ENCODE data around the gene ENPP4.
"Not testable (repeated sequence)": the region's sequence is repeated elsewhere in the genome, so short reads cannot be mapped to it uniquely, and the experiment has no call there.

The ENPP4 gene

GRCh38 chr6:46137387-46137786 lies 7.6 kb downstream of the ENPP4 start:
- DNase-seq (ENCODE audit: low spot score): no peak
- TF ChIP-seq, protein P1, sequence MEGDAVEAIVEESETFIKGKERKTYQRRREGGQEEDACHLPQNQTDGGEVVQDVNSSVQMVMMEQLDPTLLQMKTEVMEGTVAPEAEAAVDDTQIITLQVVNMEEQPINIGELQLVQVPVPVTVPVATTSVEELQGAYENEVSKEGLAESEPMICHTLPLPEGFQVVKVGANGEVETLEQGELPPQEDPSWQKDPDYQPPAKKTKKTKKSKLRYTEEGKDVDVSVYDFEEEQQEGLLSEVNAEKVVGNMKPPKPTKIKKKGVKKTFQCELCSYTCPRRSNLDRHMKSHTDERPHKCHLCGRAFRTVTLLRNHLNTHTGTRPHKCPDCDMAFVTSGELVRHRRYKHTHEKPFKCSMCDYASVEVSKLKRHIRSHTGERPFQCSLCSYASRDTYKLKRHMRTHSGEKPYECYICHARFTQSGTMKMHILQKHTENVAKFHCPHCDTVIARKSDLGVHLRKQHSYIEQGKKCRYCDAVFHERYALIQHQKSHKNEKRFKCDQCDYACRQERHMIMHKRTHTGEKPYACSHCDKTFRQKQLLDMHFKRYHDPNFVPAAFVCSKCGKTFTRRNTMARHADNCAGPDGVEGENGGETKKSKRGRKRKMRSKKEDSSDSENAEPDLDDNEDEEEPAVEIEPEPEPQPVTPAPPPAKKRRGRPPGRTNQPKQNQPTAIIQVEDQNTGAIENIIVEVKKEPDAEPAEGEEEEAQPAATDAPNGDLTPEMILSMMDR (IDR thresholded peaks at IDR 0.05; ENCODE audit: borderline replicate concordance, control extremely low read depth, extremely low read depth, insufficient read depth, missing control alignments): no peak
- in situ Hi-C loops (cut with MboI; ENCODE audit: low sequenced_read_pairs, unreplicated experiment): no loop called here

DNA sequence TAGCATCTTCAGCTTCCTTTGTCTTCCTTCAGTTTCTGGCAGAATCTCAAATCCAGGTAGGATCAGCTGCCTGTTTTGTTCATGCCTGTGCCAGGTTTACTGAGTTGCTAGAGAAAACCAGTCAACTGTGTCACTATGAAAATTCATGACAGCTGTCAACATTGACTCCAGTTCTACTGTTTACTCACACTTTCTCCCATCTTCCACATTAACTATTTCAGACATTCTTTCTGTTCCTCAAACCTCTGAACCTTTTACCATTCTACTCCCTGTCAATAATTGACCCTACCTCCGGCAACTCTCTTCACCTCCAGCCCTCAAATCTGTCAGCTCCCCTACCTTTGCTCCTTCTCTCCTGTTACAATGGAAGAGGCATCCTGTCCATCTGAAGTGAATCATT lies 8.5 kb downstream of the ENPP4 start:
- no peak for DNase-seq (ENCODE audit: low spot score)
- TF ChIP-seq, protein P1 (IDR thresholded peaks at IDR 0.05; ENCODE audit: borderline replicate concordance, control extremely low read depth, extremely low read depth, insufficient read depth, missing control alignments): no peak
- in situ Hi-C loops (cut with MboI; ENCODE audit: low sequenced_read_pairs, unreplicated experiment): no loop called here

- in situ Hi-C loops (cut with MboI; ENCODE audit: low sequenced_read_pairs, unreplicated experiment): no loop called here
- TF ChIP-seq, protein P1 (IDR thresholded peaks at IDR 0.05; ENCODE audit: borderline replicate concordance, control extremely low read depth, extremely low read depth, insufficient read depth, missing control alignments): no peak
- DNase-seq (ENCODE audit: low spot score): no peak
Observed at GRCh38 chr6:46144270-46144669, 14.5 kb downstream of the ENPP4 start.

GRCh38 chr6:46149066-46149465 lies 19.3 kb downstream of the ENPP4 start:
- in situ Hi-C loops (cut with MboI; ENCODE audit: low sequenced_read_pairs, unreplicated experiment): not testable (repeated sequence)

DNA sequence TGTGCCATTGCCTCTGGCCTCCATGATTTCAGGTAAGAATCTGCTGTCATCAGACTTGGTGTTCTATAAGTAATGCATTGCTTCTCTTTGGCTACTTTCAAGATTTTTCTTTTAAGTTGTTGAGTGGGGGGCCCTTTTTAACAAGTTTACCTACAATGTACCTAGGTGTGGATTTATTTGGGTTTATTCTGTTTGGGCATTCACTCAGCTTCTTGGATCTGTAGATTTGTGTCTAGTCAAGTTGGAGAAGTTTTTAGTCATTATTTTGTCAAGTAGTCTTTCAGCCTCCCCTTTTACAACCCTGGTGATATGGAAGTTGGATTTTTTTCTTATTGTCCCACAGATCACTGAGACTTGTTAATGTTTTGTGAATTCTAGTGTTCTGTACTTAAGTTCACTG lies 26.9 kb downstream of the ENPP4 start:
- in situ Hi-C loops (cut with MboI; ENCODE audit: low sequenced_read_pairs, unreplicated experiment): no loop called here
- DNase-seq (ENCODE audit: low spot score): no peak
- TF ChIP-seq, protein P1 (IDR thresholded peaks at IDR 0.05; ENCODE audit: borderline replicate concordance, control extremely low read depth, extremely low read depth, insufficient read depth, missing control alignments): no peak

More at GRCh38 chr6:46149066-46149465, 19.3 kb downstream of the ENPP4 start:
- DNase-seq (ENCODE audit: low spot score): not testable (repeated sequence)

GRCh38 chr6:46159229-46159628 lies 29.4 kb downstream of the ENPP4 start:
- TF ChIP-seq, protein P1 (IDR thresholded peaks at IDR 0.05; ENCODE audit: borderline replicate concordance, control extremely low read depth, extremely low read depth, insufficient read depth, missing control alignments): no peak
- no peak for DNase-seq (ENCODE audit: low spot score)
- in situ Hi-C loops (cut with MboI; ENCODE audit: low sequenced_read_pairs, unreplicated experiment): no loop called here

DNA sequence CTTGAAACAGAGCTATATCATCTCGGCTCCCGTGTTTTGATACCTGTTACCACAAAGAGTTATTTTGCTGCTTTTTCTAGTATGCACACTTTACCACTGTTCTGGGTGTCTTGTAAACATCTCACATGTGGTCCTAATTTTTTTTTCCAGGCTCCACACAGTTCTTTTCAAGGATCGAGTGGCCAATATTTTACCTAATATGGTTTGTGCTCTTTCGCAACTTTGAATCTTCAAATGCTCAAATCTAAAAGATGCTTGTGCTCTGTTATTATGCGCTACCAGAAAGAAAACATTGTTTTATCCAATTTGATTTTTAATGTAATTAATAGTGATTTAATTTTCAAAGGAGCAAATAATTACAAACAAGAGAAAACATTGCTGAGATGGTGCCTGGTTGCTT lies 30.3 kb downstream of the ENPP4 start:
- in situ Hi-C loops (cut with MboI; ENCODE audit: low sequenced_read_pairs, unreplicated experiment): no loop called here
- DNase-seq (ENCODE audit: low spot score): no peak
- TF ChIP-seq, protein P1 (IDR thresholded peaks at IDR 0.05; ENCODE audit: borderline replicate concordance, control extremely low read depth, extremely low read depth, insufficient read depth, missing control alignments): no peak

Measured in GM13976 (cell line).